NCI-H2171 (cell line): ENCODE measurements around the gene PHLDB2.

Experiments used
- DNase-seq: peaks from one replicate; lab custom pipeline; 2025; lab: John Stamatoyannopoulos, UW

PHLDB2 gene

DNA sequence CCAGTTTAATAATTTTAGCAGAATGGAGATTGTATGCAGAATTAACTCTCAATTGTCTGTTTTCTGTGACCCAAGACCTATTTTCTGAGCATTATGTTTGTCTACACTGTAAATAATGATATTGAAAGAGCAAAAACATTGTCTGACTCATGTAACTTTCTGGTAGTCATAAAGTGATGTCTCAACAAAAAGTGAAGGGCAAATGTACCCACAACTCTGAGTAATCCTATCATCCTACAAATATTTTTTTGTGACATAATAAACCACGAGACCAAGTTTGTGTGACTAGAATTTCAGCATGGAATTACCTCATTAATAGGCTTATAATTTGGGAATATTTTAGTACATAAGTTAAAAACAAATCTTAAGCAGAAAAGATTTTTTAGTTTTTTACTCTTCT is 104.4 kb downstream of the PHLDB2 start:
- no peak for DNase-seq

DNA sequence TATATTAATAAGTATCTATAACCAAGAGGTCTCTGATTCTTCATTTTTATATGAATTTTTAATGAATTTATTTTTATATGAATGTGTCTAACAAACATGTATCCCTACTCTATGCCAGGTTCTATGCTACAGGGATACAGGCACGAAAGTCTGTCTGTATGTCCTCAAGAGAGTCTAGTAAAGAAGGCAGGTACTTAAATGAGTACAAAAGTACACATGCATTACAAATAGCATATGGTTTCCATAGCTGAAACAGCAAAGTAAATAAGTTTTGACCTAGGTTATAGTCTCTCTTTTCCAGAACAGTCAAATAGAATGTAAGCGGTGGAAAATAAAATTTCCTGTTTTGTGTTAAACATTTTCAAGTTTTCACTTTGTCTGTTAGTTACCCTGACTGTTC is 106.4 kb downstream of the PHLDB2 start:
- DNase-seq, result no peak

DNA sequence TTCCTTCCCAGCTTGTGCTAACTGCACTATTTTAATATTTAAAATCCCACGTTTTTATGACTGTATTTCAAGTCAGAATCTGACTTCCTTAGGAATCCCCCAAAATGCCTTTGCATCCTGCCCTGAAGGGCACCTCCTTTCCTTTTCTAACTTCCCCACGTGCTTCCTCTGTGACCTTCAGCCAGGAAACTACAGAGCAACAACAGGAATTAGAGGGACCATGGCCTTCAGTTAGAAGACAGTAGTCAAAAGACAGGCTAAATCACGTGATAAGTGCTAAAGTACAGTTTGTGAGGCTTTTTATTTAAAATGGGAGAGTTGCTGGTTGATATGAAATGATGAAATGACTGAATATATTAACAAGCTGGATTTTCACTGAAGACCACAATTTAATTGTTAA is 108.0 kb downstream of the PHLDB2 start:
- no peak for DNase-seq

DNA sequence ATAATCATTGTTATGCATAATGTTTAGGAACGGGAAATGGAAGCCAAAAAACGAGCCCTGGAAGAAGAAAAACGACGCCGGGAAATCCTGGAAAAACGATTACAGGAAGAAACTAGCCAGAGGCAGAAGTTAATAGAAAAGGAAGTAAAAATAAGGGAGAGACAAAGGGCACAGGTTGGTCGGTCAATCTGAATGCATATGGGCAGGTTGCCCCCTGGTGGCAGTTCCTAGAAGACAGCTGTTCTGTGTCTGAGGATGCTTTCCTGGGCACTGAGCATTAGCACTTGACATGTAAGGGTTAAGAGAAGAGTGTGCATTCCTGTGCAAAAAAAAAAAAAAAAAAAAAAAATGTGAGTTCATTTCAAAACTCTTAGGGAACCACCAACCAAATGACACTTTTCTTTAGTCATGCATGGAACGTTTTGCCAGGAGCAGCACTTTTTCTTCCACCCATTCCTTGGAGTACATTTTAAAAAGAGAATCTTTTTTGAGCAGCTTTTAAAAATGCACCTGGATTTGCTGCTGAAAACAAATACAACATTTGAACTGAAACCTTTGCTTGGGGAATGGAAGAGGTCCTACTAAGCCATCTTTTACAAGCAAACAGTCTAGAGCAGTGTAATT is 108.7 kb downstream of the PHLDB2 start:
- DNase-seq, result peak; percentile 61

DNA sequence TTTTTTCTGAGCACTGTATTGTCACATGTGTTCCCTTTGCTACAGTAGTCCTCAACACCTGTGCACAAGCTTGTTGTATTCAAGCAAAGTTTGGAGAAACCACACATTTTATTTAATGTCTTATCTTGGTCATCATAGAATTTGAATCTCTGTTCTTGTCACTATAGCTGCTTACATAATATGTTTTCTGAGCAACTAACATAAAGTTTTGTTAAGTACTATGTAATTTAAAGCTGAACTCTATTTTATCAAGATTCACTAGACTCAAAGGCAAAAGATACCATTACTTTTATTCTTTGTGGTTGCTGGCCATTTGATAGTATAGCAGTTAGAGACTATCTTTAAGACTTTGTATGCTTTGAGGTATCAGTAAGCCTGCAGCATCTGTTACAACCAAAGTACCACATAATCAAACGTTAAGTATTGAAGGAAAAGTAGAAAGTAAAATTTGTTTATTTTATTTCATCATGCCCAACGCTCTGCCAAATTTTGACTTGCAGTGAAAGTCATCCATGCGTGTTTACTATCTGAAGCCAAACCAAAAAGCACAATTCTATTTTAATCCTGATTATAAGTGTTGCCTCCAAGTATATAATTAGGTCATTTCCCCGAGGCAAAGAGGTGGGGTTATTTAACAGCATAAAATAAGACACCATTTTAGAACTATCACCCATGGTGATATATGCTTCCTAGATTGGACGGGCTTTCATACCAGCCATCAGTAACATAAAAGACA is 109.4 kb downstream of the PHLDB2 start:
- no peak for DNase-seq

GRCh38 chr3:111970376-111970775 is 111.3 kb downstream of the PHLDB2 start:
- no peak for DNase-seq

DNA sequence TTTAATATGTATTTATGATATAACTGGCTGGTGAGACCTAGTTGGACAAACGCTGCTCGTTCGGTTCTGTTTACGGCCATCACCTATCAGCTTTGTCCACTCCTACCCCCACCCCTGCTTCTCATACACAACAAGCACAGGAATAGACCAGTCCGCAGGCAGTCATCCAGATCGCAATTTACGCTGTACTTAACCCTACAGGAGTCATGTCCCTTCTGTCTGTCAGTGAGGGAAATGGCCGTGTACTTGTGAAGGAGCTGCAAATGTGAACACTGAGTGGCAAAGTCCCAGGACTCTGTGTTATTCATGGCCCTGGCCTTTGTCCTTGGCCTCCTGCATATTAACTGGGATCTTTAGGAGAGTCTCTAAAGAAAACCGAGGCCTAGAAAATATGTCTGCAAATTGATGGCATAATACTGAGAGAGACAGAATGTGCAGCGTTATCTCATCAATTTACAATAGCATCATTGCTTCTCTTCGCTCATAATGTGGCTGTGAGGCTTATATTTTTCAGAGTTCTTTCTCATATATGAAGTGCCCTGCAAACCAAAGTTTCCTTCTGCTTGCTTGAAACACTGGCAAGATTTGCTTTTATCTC is 112.6 kb downstream of the PHLDB2 start:
- DNase-seq, result no peak

DNA sequence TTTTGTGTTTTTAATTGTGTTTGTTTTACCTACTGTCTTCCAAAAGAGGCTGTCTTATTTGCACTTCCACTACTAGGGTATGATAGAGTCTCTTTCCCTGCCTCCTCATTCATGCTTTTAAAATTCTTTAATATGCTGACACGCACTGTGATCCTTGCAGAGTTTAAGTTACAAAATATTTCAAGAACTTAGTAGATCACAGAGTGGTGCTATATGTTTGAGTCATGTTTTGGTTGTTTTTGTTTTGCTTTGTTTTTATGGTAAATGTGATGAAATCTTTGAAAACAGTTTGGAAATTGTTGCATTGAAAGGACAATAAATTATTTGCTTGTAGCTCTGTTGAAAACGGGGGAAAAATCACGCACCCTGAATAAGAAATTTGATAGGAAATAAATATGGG is 113.8 kb downstream of the PHLDB2 start:
- DNase-seq, result no peak

- DNase-seq, result no peak
Observed at GRCh38 chr3:111975131-111975530, 116.1 kb downstream of the PHLDB2 start.

DNA sequence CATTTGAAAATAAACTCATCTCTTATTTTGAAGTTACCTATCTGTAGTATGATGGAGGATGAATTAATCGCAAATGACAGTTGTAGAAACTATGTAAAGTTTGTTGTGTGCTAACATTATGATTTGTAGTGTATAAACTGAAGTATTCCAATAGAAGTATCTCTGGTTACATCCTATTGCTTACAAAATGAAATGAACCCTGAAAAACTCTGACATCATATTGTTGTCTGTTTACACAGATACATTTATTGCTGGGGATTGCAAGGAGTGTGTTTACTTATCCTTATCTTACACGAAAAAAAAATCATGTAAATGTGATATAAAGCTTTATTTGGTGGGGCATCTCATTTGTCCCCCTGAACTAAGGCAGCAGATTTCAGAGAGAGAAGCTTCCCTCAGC is 117.2 kb downstream of the PHLDB2 start:
- no peak for DNase-seq

DNA sequence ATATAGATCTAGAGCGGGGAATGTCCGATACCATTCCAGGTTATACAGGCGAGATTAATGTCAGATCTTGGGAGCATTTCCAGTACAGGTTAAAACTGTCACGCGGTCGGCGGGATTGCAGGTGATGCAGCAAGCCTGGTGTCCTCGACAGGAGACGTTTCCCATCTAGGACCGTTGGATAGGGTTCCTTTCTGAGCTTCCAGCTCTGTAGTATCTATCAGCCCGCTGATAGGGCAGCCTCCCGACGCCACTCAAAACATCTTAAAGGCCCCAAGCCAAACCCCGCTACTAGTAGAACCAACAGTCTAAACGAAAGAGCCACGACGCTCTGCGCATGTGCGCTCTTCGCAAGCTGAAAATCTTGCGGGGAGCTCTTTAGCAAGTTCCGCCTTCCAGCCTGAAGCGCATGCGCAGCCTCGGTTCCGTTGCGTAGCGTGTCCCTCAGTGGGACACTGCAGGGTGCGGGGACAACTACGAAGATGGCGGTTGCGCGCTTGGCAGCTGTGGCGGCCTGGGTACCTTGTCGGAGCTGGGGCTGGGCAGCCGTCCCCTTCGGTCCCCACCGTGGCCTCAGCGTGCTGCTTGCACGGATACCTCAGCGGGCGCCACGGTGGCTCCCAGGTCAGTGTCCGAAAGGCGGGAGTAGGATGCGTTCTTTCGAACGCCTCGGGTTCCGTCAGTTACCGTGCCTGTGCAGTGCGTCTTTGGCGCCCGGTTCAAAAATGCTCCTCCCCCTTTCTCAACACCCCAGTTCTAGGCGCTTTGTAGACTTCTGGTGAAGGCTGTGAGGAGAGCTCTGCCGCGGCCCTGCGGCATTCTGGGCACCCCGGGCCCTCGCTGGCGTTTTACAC is 119.7 kb downstream of the PHLDB2 start, which contains the start of gene ABHD10:
Gene ABHD10 (plus strand): TSS at position 444 of the 851 bp plus-strand sequence. CDS start 36 bp downstream, at position 480.
- peak; percentile 99 for DNase-seq

- no peak for DNase-seq
Observed at GRCh38 chr3:111979434-111980038, 120.5 kb downstream of the PHLDB2 start.

GRCh38 chr3:111980716-111981456 is 121.8 kb downstream of the PHLDB2 start:
- DNase-seq, result no peak

DNA sequence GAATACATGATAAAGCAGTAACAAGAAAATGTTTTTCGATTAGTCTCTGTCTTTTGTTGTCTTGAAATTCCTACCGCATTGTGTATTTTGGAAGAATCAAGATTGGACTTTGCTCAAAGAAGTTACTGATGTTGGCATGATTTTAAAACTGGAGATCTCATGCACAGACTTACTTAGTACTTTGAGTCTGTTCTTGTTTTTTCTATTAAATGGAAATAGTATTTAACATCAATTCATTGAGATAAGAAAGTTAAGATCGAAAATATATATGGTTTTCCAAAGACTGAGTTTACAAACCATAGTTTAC is 122.3 kb downstream of the PHLDB2 start:
- no peak for DNase-seq

- no peak for DNase-seq
Observed at GRCh38 chr3:111984636-111985298, 125.7 kb downstream of the PHLDB2 start.

GRCh38 chr3:111986800-111987199 is 127.7 kb downstream of the PHLDB2 start:
- no peak for DNase-seq

GRCh38 chr3:111989061-111989678 is 130.1 kb downstream of the PHLDB2 start:
- peak; percentile 42 for DNase-seq

GRCh38 chr3:111993038-111993437 is 134.0 kb downstream of the PHLDB2 start:
- DNase-seq, result no peak

GRCh38 chr3:111998636-111999483 is 139.8 kb downstream of the PHLDB2 start, which contains the start of gene TAGLN3:
Gene TAGLN3, plus strand, starts transcription at chr3:111998922. Its CDS starts 501 bp downstream, at chr3:111999423.
- DNase-seq, result peak; percentile 73
